ENCODE results near the gene TBX2. TPM values are rescaled to one million over a fixed set of nuclear protein-coding genes. Genes with fewer than 3 reads are reported as not detected.
A peak's percentile ranks its signal among the peaks of the same experiment; 100 is the strongest.

Gene TBX2
- total and polyA plus RNA-seq, 2 of the 13 experiments (the other 11 are each of a cell fraction or from before 2014, with no cell fraction given), result 2.8 to 15.3 TPM

DNA sequence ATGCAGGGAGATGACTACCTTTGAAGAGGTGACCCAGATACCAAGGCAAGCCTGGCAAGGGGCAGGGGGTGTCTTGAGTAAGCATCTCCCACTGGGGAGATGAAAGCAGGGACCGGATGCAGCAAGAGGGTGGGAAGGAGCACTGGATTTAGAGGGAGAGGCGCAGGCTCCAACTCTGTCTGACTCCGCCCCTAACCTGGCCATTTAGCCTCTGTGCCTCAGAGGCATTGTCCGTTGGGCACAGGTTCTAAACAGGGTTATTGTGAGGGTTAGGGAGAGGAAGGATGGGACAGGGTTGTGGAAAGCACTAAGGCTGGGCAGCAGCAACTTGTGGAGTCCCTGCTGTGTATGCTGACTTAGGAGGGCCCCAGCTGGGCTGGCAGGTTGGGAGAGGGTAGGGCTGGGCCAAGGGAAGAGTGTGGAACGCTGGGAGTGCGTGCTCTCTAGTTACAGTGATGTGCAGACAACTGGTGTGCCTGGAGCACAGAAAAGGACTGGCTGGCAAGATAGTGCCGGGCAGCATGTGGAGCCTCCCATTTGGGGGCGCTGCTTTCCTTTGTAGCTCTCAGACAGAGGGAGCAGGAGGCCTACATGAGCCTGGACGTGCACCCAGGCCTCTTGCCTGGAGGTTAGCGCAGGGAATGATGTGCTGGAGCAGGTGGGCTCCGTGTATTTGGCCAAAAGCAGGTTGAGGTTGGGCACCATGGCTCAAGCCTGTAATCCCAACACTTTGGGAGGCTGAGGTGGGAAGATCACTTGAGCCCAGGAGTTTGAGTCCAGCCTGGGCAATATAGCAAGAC lies 26.2 kb downstream of the TBX2 start (continued):
- TF ChIP-seq, protein P1, sequence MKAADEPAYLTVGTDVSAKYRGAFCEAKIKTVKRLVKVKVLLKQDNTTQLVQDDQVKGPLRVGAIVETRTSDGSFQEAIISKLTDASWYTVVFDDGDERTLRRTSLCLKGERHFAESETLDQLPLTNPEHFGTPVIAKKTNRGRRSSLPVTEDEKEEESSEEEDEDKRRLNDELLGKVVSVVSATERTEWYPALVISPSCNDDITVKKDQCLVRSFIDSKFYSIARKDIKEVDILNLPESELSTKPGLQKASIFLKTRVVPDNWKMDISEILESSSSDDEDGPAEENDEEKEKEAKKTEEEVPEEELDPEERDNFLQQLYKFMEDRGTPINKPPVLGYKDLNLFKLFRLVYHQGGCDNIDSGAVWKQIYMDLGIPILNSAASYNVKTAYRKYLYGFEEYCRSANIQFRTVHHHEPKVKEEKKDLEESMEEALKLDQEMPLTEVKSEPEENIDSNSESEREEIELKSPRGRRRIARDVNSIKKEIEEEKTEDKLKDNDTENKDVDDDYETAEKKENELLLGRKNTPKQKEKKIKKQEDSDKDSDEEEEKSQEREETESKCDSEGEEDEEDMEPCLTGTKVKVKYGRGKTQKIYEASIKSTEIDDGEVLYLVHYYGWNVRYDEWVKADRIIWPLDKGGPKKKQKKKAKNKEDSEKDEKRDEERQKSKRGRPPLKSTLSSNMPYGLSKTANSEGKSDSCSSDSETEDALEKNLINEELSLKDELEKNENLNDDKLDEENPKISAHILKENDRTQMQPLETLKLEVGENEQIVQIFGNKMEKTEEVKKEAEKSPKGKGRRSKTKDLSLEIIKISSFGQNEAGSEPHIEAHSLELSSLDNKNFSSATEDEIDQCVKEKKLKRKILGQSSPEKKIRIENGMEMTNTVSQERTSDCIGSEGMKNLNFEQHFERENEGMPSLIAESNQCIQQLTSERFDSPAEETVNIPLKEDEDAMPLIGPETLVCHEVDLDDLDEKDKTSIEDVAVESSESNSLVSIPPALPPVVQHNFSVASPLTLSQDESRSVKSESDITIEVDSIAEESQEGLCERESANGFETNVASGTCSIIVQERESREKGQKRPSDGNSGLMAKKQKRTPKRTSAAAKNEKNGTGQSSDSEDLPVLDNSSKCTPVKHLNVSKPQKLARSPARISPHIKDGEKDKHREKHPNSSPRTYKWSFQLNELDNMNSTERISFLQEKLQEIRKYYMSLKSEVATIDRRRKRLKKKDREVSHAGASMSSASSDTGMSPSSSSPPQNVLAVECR (CRISPR knock-in tag; IDR thresholded peaks at IDR 0.05; ENCODE audit: borderline replicate concordance), result peak; percentile 33; the same call in 1 of the 2 replicates
- TF ChIP-seq, protein P2, sequence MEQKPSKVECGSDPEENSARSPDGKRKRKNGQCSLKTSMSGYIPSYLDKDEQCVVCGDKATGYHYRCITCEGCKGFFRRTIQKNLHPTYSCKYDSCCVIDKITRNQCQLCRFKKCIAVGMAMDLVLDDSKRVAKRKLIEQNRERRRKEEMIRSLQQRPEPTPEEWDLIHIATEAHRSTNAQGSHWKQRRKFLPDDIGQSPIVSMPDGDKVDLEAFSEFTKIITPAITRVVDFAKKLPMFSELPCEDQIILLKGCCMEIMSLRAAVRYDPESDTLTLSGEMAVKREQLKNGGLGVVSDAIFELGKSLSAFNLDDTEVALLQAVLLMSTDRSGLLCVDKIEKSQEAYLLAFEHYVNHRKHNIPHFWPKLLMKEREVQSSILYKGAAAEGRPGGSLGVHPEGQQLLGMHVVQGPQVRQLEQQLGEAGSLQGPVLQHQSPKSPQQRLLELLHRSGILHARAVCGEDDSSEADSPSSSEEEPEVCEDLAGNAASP (CRISPR knock-in tag; IDR thresholded peaks at IDR 0.05; ENCODE audit: borderline replicate concordance), result peak; percentile 44; the same call in 1 of the 2 replicates
- TF ChIP-seq SP140L (CRISPR knock-in tag; IDR thresholded peaks at IDR 0.05; ENCODE audit: borderline replicate concordance), result no peak
- TF ChIP-seq, protein P3, sequence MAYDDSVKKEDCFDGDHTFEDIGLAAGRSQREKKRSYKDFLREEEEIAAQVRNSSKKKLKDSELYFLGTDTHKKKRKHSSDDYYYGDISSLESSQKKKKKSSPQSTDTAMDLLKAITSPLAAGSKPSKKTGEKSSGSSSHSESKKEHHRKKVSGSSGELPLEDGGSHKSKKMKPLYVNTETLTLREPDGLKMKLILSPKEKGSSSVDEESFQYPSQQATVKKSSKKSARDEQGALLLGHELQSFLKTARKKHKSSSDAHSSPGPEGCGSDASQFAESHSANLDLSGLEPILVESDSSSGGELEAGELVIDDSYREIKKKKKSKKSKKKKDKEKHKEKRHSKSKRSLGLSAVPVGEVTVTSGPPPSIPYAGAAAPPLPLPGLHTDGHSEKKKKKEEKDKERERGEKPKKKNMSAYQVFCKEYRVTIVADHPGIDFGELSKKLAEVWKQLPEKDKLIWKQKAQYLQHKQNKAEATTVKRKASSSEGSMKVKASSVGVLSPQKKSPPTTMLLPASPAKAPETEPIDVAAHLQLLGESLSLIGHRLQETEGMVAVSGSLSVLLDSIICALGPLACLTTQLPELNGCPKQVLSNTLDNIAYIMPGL (CRISPR knock-in tag; IDR thresholded peaks at IDR 0.05; ENCODE audit: borderline replicate concordance in 1 of 2, low read depth in 1 of 2), result peak; percentile 64 to 90
- no peak for TF ChIP-seq ZNF496 (CRISPR knock-in tag; IDR thresholded peaks at IDR 0.05; ENCODE audit: insufficient replicate concordance)
